T-helper 17 cell (primary cell): Measurements from ENCODE around the gene PDPN. TPM values are rescaled to one million over a fixed set of nuclear protein-coding genes. Genes with fewer than 3 reads are reported as not detected.

ENCODE experiments used
- ATAC-seq: fragments of 150-1000 bp; cut with Tn5 transposase; 2 replicates; pipeline ENCODE4 v1.10.0; 2021; ENCODE audit warnings: mild to moderate bottlenecking, moderate library complexity
- DNase-seq, 3 donors: peaks; one replicate each; pipeline versions ENCODE4 v3.0.0 to v3.0.0-alpha.2; 2020 to 2021
- H3K9me3 ChIP-seq: one replicate; pipeline ENCODE4 v1.7.0; 2013; ENCODE audit warnings: low read length, mild to moderate bottlenecking; ENCODE audit not compliant: control insufficient read depth, poor library complexity, severe bottlenecking
- H3K27ac Mint-ChIP-seq: one replicate; pipeline ENCODE4 v1.8.0; 2022; ENCODE audit warnings: mild to moderate bottlenecking, moderate library complexity, mixed read lengths
- H3K27me3 Mint-ChIP-seq: one replicate; pipeline ENCODE4 v1.8.0; 2022; ENCODE audit warnings: mixed read lengths
- H3K36me3 Mint-ChIP-seq: one replicate; pipeline ENCODE4 v1.8.0; 2022; ENCODE audit warnings: low read depth, mixed read lengths
- H3K4me1 Mint-ChIP-seq: one replicate; pipeline ENCODE4 v1.8.0; 2022; ENCODE audit warnings: mild to moderate bottlenecking, mixed read lengths
- H3K4me3 Mint-ChIP-seq: one replicate; pipeline ENCODE4 v1.8.0; 2022; ENCODE audit warnings: mild to moderate bottlenecking, moderate library complexity, mixed read lengths
- total RNA-seq, 4 donors: library from RNA in 2 of 4; stranded (reverse) in 2 of 4; gene quantifications; one replicate each; pipeline ENCODE4 v1.2.3 and lab custom pipeline; 2022 to 2026

Gene PDPN
- total RNA-seq, 2 donors from 2014 or later: not detected

GRCh38 chr1:13584876-13585611 lies 1.4 kb downstream of the PDPN start:
- ATAC-seq (no peak), DNase-seq (no peak)
- Mint-ChIP-seq H3K4me1 (no peaks in the 10 kb centered on the region), H3K36me3 (no peaks in the 10 kb centered on the region), H3K27ac (no peak overlapping the region), H3K4me3 (no peak overlapping the region), H3K27me3 (peaks cover 73% of the 10 kb centered on the region)
- no peaks in the 10 kb centered on the region for H3K9me3 ChIP-seq

- no peak for ATAC-seq
- Mint-ChIP-seq H3K36me3 (no peaks in the 10 kb centered on the region), H3K4me3 (no peak overlapping the region), H3K4me1 (no peaks in the 10 kb centered on the region), H3K27me3 (peaks cover 75% of the 10 kb centered on the region), H3K27ac (no peak overlapping the region)
- H3K9me3 ChIP-seq: no peaks in the 10 kb centered on the region
- DNase-seq: no peak
Observed at GRCh38 chr1:13585612-13585991, 2.0 kb downstream of the PDPN start.

- Mint-ChIP-seq H3K36me3 (no peaks in the 10 kb centered on the region), H3K27ac (no peak overlapping the region), H3K4me3 (no peak overlapping the region), H3K27me3 (peaks cover 71% of the 10 kb centered on the region), H3K4me1 (no peaks in the 10 kb centered on the region)
- no peaks in the 10 kb centered on the region for H3K9me3 ChIP-seq
- DNase-seq (no peak), ATAC-seq (no peak)
Observed at GRCh38 chr1:13586001-13586400, 2.4 kb downstream of the PDPN start.

- no peak overlapping the region for H3K4me3 Mint-ChIP-seq
- DNase-seq: no peak
- no peak overlapping the region for H3K27ac Mint-ChIP-seq
- H3K36me3 Mint-ChIP-seq: no peaks in the 10 kb centered on the region
- H3K27me3 Mint-ChIP-seq: peaks cover 57% of the 10 kb centered on the region
- H3K4me1 Mint-ChIP-seq: no peaks in the 10 kb centered on the region
- ATAC-seq: no peak
- no peaks in the 10 kb centered on the region for H3K9me3 ChIP-seq
Observed at GRCh38 chr1:13587256-13588030, 3.8 kb downstream of the PDPN start.

GRCh38 chr1:13588946-13589796 lies 5.5 kb downstream of the PDPN start:
- H3K9me3 ChIP-seq: no peaks in the 10 kb centered on the region
- H3K36me3 Mint-ChIP-seq: peaks cover 4% of the 10 kb centered on the region
- H3K27me3 Mint-ChIP-seq: peaks cover 58% of the 10 kb centered on the region
- H3K4me1 Mint-ChIP-seq: no peaks in the 10 kb centered on the region
- no peak overlapping the region for H3K27ac Mint-ChIP-seq
- no peak for DNase-seq
- no peak for ATAC-seq
- H3K4me3 Mint-ChIP-seq: no peak overlapping the region

- Mint-ChIP-seq H3K4me3 (no peak overlapping the region), H3K4me1 (no peaks in the 10 kb centered on the region), H3K27me3 (peaks cover 54% of the 10 kb centered on the region), H3K27ac (no peak overlapping the region), H3K36me3 (peaks cover 4% of the 10 kb centered on the region)
- ATAC-seq (no peak), DNase-seq (no peak)
- H3K9me3 ChIP-seq: no peaks in the 10 kb centered on the region
Observed at GRCh38 chr1:13590486-13590885, 6.9 kb downstream of the PDPN start.

GRCh38 chr1:13593511-13594131 lies 10.0 kb downstream of the PDPN start:
- Mint-ChIP-seq H3K36me3 (peaks cover 4% of the 10 kb centered on the region), H3K27ac (no peak overlapping the region), H3K4me3 (no peak overlapping the region), H3K4me1 (peaks cover 2% of the 10 kb centered on the region), H3K27me3 (peaks cover 35% of the 10 kb centered on the region)
- no peaks in the 10 kb centered on the region for H3K9me3 ChIP-seq
- ATAC-seq (no peak), DNase-seq (no peak)

- DNase-seq: no peak
- no peaks in the 10 kb centered on the region for H3K9me3 ChIP-seq
- no peak overlapping the region for H3K27ac Mint-ChIP-seq
- H3K27me3 Mint-ChIP-seq: peaks cover 30% of the 10 kb centered on the region
- peaks cover 2% of the 10 kb centered on the region for H3K4me1 Mint-ChIP-seq
- H3K36me3 Mint-ChIP-seq: peaks cover 4% of the 10 kb centered on the region
- no peak overlapping the region for H3K4me3 Mint-ChIP-seq
- no peak for ATAC-seq
Observed at GRCh38 chr1:13595411-13595810, 11.8 kb downstream of the PDPN start.

- no peak overlapping the region for H3K4me3 Mint-ChIP-seq
- H3K36me3 Mint-ChIP-seq: peaks cover 6% of the 10 kb centered on the region
- peaks cover 2% of the 10 kb centered on the region for H3K4me1 Mint-ChIP-seq
- H3K27me3 Mint-ChIP-seq: peaks cover 34% of the 10 kb centered on the region
- H3K27ac Mint-ChIP-seq: no peak overlapping the region
- DNase-seq: no peak
- ATAC-seq: no peak
- H3K9me3 ChIP-seq: no peaks in the 10 kb centered on the region
Observed at GRCh38 chr1:13597166-13597565, 13.5 kb downstream of the PDPN start.

GRCh38 chr1:13600762-13601453 lies 17.3 kb downstream of the PDPN start:
- no peaks in the 10 kb centered on the region for H3K9me3 ChIP-seq
- ATAC-seq (no peak), DNase-seq (no peak)
- Mint-ChIP-seq H3K4me1 (peaks cover 2% of the 10 kb centered on the region), H3K27ac (no peak overlapping the region), H3K27me3 (peaks cover 13% of the 10 kb centered on the region), H3K4me3 (no peak overlapping the region), H3K36me3 (peaks cover 2% of the 10 kb centered on the region)

GRCh38 chr1:13604176-13604575 lies 20.5 kb downstream of the PDPN start:
- H3K9me3 ChIP-seq: no peaks in the 10 kb centered on the region
- H3K4me3 Mint-ChIP-seq: no peak overlapping the region
- peaks cover 34% of the 10 kb centered on the region for H3K27me3 Mint-ChIP-seq
- no peak overlapping the region for H3K27ac Mint-ChIP-seq
- peaks cover 2% of the 10 kb centered on the region for H3K36me3 Mint-ChIP-seq
- no peak for ATAC-seq
- H3K4me1 Mint-ChIP-seq: no peaks in the 10 kb centered on the region
- no peak for DNase-seq

GRCh38 chr1:13604721-13605120 lies 21.1 kb downstream of the PDPN start:
- H3K9me3 ChIP-seq: no peaks in the 10 kb centered on the region
- Mint-ChIP-seq H3K4me1 (no peaks in the 10 kb centered on the region), H3K27ac (no peak overlapping the region), H3K27me3 (peaks cover 37% of the 10 kb centered on the region), H3K4me3 (no peak overlapping the region), H3K36me3 (peaks cover 4% of the 10 kb centered on the region)
- ATAC-seq (no peak), DNase-seq (no peak)
